Transverse colon (tissue), 4 donors: Measurements from ENCODE around the gene TPCN2.

ENCODE experiments used
- EP300 ChIP-seq: sonication (generic); formaldehyde crosslinking; IDR thresholded peaks from one replicate; pipeline ENCODE4 v1.6.1; 2017; ENCODE audit warnings: antibody characterized with exemption, low read depth
- POLR2A ChIP-seq: fragments of 450-650 bp; IDR thresholded peaks from one replicate; pipeline ENCODE4 v1.6.1; 2016; ENCODE audit warnings: antibody characterized with exemption, mild to moderate bottlenecking, moderate library complexity
- POLR2AphosphoS5 ChIP-seq, 3 donors: sonication (generic); formaldehyde crosslinking; IDR thresholded peaks; one replicate each; pipeline ENCODE4 v1.6.1; 2016; ENCODE audit warnings: antibody characterized with exemption in 3 of 3
- TF ChIP-seq, protein P1 (sequence below), 5 experiments: fragments of 200-600 bp in 3 of 5; fragments of 450-650 bp in 2 of 5; sonication (generic) in 3 of 5; IDR thresholded peaks; 1 replicate in 2 of 5; 2 replicates in 3 of 5; pipeline ENCODE4 v1.5.1; 2016 to 2017; ENCODE audit warnings: antibody characterized with exemption in 5 of 5, inconsistent platforms in 3 of 5, mild to moderate bottlenecking in 2 of 5, moderate library complexity in 1 of 5

DNA sequence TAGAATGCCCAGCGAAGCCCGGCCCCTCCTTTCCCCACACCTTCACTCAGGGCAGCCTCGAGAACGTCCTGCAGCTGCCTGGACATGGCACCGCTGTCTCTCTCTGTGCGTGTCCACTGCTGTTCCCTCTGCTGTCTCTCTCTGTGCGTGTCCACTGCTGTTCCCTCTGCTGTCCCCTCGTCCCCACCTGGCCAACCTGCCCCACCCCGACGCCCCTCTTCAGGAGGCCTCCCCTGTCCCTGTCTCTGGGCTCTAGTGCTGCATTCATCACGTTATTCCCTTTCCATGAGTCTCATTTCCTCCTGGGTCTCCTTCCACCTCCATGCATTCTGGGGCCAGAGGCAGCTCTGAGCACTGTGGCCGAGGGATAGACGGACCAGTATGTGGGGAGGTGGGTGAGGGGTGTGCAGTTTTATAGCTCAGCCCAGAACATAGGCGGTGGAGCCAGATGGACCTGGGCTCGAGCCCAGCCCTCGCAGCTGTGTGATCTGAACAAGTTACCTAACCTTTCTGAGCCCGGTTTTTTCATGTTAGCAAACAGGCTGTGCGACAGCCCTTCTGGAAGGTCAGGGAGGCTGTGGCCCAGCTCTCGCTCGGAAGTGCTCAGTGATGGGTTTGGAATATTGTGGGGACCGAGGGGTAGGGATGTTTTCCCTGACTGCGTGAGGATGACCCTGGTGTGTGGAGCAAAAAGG, 65.1 kb downstream of the TPCN2 start:
- TF ChIP-seq, protein P1, sequence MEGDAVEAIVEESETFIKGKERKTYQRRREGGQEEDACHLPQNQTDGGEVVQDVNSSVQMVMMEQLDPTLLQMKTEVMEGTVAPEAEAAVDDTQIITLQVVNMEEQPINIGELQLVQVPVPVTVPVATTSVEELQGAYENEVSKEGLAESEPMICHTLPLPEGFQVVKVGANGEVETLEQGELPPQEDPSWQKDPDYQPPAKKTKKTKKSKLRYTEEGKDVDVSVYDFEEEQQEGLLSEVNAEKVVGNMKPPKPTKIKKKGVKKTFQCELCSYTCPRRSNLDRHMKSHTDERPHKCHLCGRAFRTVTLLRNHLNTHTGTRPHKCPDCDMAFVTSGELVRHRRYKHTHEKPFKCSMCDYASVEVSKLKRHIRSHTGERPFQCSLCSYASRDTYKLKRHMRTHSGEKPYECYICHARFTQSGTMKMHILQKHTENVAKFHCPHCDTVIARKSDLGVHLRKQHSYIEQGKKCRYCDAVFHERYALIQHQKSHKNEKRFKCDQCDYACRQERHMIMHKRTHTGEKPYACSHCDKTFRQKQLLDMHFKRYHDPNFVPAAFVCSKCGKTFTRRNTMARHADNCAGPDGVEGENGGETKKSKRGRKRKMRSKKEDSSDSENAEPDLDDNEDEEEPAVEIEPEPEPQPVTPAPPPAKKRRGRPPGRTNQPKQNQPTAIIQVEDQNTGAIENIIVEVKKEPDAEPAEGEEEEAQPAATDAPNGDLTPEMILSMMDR (IDR thresholded peaks at IDR 0.05), result no peak
- TF ChIP-seq EP300, result no peak
- TF ChIP-seq POLR2A, result no peak
- no peak for TF ChIP-seq POLR2AphosphoS5 (IDR thresholded peaks at IDR 0.05)
